Keratinocyte (primary cell): ENCODE measurements around the gene GTF2I. TPM values are rescaled to one million over a fixed set of nuclear protein-coding genes. Genes with fewer than 3 reads are reported as not detected.
"Not testable (repeated sequence)": the region's sequence is repeated elsewhere in the genome, so short reads cannot be mapped to it uniquely, and the experiment has no call there.

Experiments
- DNase-seq: peaks from one replicate; pipeline ENCODE4 v3.0.0-alpha.2; 2011; ENCODE audit warnings: low read depth, missing footprints, low spot score
- FAIRE-seq: peaks from 2 replicates; lab custom pipeline; 2011; peaks lifted over from hg19 to GRCh38; lab: Jason Lieb, UNC
- H2AFZ ChIP-seq: 2 replicates; pipeline ENCODE4 v1.6.0; 2012; ENCODE audit warnings: low read length, control low read depth, inconsistent platforms; ENCODE audit not compliant: control insufficient read depth
- H3K27ac ChIP-seq: 2 replicates; pipeline ENCODE4 v1.5.1; 2011; ENCODE audit warnings: low read length; ENCODE audit not compliant: control insufficient read depth, insufficient read depth
- H3K27me3 ChIP-seq: 3 replicates; pipeline ENCODE4 v1.6.0; 2011; ENCODE audit warnings: low read length; ENCODE audit not compliant: control insufficient read depth, insufficient read depth; ENCODE audit errors: extremely low read depth
- H3K36me3 ChIP-seq, 2 experiments: 2 replicates in 1 of 2; 3 replicates in 1 of 2; pipeline ENCODE4 v1.5.1; 2011; ENCODE audit warnings: low read length in 2 of 2, mild to moderate bottlenecking in 1 of 2; ENCODE audit not compliant: control insufficient read depth in 2 of 2, insufficient read depth in 2 of 2; ENCODE audit errors: extremely low read depth in 1 of 2
- H3K4me1 ChIP-seq: 3 replicates; pipeline ENCODE4 v1.5.1; 2011; ENCODE audit warnings: low read length; ENCODE audit not compliant: control insufficient read depth, insufficient read depth; ENCODE audit errors: extremely low read depth
- H3K4me2 ChIP-seq: 3 replicates; pipeline ENCODE4 v1.6.0; 2011; ENCODE audit warnings: low read depth, low read length; ENCODE audit not compliant: control insufficient read depth, insufficient read depth; ENCODE audit errors: extremely low read depth
- H3K4me3 ChIP-seq, 3 experiments: fragments of 200-600 bp in 1 of 3; sonication (generic) in 1 of 3; 2 replicates in 2 of 3; 3 replicates in 1 of 3; pipeline ENCODE4 v1.5.1; 2011 to 2016; ENCODE audit warnings: low read length in 3 of 3, mild to moderate bottlenecking in 3 of 3, control low read depth in 2 of 3, inconsistent platforms in 1 of 3, low read depth in 1 of 3, mixed read lengths in 1 of 3, mixed run types in 1 of 3, moderate library complexity in 1 of 3; ENCODE audit not compliant: control insufficient read depth in 2 of 3, insufficient read depth in 2 of 3; ENCODE audit errors: extremely low read depth in 1 of 3
- H3K79me2 ChIP-seq: 2 replicates; pipeline ENCODE4 v1.6.0; 2012; ENCODE audit warnings: low read length; ENCODE audit not compliant: control insufficient read depth, insufficient read depth
- H3K9ac ChIP-seq: 3 replicates; pipeline ENCODE4 v1.6.0; 2011; ENCODE audit warnings: low read length; ENCODE audit not compliant: control insufficient read depth, insufficient read depth; ENCODE audit errors: extremely low read depth
- H3K9me1 ChIP-seq: 3 replicates; pipeline ENCODE4 v1.6.0; 2011; ENCODE audit warnings: low read length; ENCODE audit not compliant: control insufficient read depth, insufficient read depth; ENCODE audit errors: extremely low read depth
- H3K9me3 ChIP-seq: 2 replicates; pipeline ENCODE4 v1.5.1; 2012; ENCODE audit warnings: low read depth, low read length; ENCODE audit not compliant: control insufficient read depth
- H4K20me1 ChIP-seq: 3 replicates; pipeline ENCODE4 v1.6.0; 2011; ENCODE audit warnings: low read length; ENCODE audit not compliant: control insufficient read depth, insufficient read depth; ENCODE audit errors: extremely low read depth
- EZH2 ChIP-seq: IDR thresholded peaks from one replicate; pipeline ENCODE4 v1.6.1; 2012; ENCODE audit warnings: inconsistent platforms, mild to moderate bottlenecking, low read length, moderate library complexity
- dilution Hi-C: fragments of 300-500 bp; cut with MboI; formaldehyde crosslinking; loops from one replicate; pipeline ENCODE4 v1.7.0; 2020; ENCODE audit warnings: low sequenced_read_pairs; ENCODE audit not compliant: extremely low pct_ligation_motif_present
- polyA plus RNA-seq, 5 experiments: library from polyadenylated mRNA; depleted of rRNA in 3 of 5; stranded (reverse) in 3 of 5; stranded (forward) in 1 of 5; unstranded in 1 of 5; fragments of >200 nt; gene quantifications; 1 replicate in 1 of 5; 2 replicates in 3 of 5; 3 replicates in 1 of 5; pipeline versions ENCODE4 v1.2.1 to v1.2.3, GENCODE V29; 2011 to 2012; ENCODE audit warnings: missing spikeins in 2 of 5, low read depth in 1 of 5, low replicate concordance in 1 of 5
- TF ChIP-seq, protein P1 (sequence below), 3 experiments: IDR thresholded peaks in 1 of 3; conservative IDR thresholded peaks in 1 of 3; optimal IDR thresholded peaks in 1 of 3; 2 replicates in 2 of 3; 3 replicates in 1 of 3; pipeline versions ENCODE3 to v1.5.1; 2011; ENCODE audit warnings: low read length in 3 of 3, mild to moderate bottlenecking in 3 of 3, moderate library complexity in 2 of 3, control low read depth in 1 of 3, inconsistent platforms in 1 of 3; ENCODE audit not compliant: insufficient read depth in 2 of 3; ENCODE audit errors: extremely low read depth in 1 of 3

Gene GTF2I
- polyA plus RNA-seq, 1 donor (not counting 4 experiments of a cell fraction or from before 2014, with no cell fraction given): 56.1 TPM

DNA sequence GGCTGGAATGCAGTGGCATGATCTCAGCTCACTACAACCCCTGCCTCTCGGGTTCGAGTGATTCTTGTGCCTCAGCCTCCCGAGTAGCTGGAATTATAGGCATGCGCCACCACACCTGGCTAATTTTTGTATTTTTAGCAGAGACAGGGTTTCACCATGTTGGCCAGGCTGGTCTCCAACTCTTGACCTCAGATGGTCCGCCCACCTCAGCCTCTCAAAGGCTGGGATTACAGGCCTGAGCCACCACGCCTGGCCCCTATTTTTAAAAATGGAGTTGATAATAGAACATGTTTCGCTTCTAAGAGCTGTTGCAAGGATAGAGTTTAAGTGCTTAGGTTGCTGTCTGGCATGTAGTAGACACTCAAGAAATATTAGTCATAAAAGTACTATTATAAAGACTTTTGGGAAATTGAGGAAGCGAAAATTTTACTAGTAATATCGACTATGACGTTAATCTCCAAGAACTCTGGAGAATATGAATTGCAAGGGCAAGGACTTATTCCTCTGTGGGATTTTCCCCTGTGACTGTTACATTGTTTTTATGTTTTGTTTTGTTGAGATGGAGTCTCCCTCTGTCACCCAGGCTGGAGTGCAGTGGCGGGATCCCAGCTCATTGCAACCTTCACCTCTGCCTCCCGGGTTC, 7.9 kb downstream of the GTF2I start:
- no peak for FAIRE-seq
- no peak overlapping the region for H3K27ac ChIP-seq

DNA sequence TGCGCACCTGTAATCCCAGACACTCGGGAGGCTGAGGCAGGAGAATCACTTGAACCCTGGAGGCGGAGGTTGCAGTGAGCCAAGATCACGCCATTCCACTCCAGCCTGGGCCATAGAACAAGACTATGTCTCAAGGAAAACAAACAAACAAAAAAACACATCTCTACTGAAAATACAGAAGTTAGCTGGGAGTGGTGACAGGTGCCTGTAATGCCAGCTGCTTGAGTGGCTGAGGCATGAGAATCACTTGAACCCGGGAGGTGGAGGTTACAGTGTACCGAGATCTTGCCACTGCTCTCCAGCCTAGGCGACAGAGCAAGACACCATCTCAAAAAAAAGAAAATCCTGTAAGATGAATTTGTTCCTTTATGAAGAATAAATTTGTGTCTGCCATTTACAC, 9.5 kb downstream of the GTF2I start:
- H3K4me2 ChIP-seq, H3K27ac ChIP-seq, FAIRE-seq, H2AFZ ChIP-seq, H3K4me1 ChIP-seq, H3K9me3 ChIP-seq, dilution Hi-C loops, H3K36me3 ChIP-seq, H3K9me1 ChIP-seq, H3K4me3 ChIP-seq, DNase-seq, H3K27me3 ChIP-seq, H3K9ac ChIP-seq: not testable (repeated sequence)
- Histone ChIP-seq H3K79me2 (peaks cover 94% of the 10 kb centered on the region), H4K20me1 (peaks cover 18% of the 10 kb centered on the region)

More for the DNA sequence above, 7.9 kb downstream of the GTF2I start:
- H3K9me3 ChIP-seq: no peaks in the 10 kb centered on the region
- H3K4me2 ChIP-seq: no peak overlapping the region
- dilution Hi-C loops: no loop called here
- H3K4me3 ChIP-seq: no peak overlapping the region
- no peaks in the 10 kb centered on the region for H3K27me3 ChIP-seq
- H3K9me1 ChIP-seq: no peaks in the 10 kb centered on the region
- H3K79me2 ChIP-seq: peaks cover 95% of the 10 kb centered on the region
- no peak overlapping the region for H2AFZ ChIP-seq
- H3K4me1 ChIP-seq: peaks cover 23% of the 10 kb centered on the region
- H3K36me3 ChIP-seq: peaks cover 1 to 7% of the 10 kb centered on the region in 2 experiments
- H4K20me1 ChIP-seq: peaks cover 18% of the 10 kb centered on the region
- DNase-seq: no peak
- TF ChIP-seq, protein P1, sequence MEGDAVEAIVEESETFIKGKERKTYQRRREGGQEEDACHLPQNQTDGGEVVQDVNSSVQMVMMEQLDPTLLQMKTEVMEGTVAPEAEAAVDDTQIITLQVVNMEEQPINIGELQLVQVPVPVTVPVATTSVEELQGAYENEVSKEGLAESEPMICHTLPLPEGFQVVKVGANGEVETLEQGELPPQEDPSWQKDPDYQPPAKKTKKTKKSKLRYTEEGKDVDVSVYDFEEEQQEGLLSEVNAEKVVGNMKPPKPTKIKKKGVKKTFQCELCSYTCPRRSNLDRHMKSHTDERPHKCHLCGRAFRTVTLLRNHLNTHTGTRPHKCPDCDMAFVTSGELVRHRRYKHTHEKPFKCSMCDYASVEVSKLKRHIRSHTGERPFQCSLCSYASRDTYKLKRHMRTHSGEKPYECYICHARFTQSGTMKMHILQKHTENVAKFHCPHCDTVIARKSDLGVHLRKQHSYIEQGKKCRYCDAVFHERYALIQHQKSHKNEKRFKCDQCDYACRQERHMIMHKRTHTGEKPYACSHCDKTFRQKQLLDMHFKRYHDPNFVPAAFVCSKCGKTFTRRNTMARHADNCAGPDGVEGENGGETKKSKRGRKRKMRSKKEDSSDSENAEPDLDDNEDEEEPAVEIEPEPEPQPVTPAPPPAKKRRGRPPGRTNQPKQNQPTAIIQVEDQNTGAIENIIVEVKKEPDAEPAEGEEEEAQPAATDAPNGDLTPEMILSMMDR (optimal IDR thresholded peaks at IDR 0.05 in 1 of 3, IDR thresholded peaks at IDR 0.05 in 1 of 3, conservative IDR thresholded peaks at IDR 0.05 in 1 of 3; ENCODE audit: extremely low read depth in 1 of 3, insufficient read depth in 2 of 3, low read length in 3 of 3): no peak
- TF ChIP-seq EZH2: no peak
- H3K9ac ChIP-seq: no peak overlapping the region

DNA sequence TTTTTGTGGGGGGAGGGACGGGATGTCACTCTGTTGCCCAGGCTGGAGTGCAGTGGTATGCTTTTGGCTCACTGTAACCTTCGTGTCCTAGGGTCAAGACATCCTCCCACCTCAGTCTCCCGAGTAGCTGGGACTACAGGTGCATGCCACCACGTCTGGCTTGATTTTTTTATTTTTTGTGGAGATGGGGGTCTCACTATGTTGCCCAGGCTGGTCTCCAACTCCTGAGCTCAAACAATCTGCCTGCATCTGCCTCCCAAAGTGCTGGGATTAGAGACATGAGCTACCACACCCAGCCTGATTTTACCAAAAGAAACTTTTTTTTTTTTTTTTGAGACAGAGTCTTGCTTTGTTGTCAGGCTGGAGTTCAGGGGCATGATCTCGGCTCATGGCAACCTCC, 10.0 kb downstream of the GTF2I start:
- H2AFZ ChIP-seq, DNase-seq, H3K36me3 ChIP-seq, H3K4me3 ChIP-seq, dilution Hi-C loops, H3K27ac ChIP-seq, H3K9me3 ChIP-seq, H3K27me3 ChIP-seq, FAIRE-seq, H3K9ac ChIP-seq, H3K4me1 ChIP-seq, H3K9me1 ChIP-seq, H3K4me2 ChIP-seq: not testable (repeated sequence)
- H3K79me2 ChIP-seq: peaks cover 94% of the 10 kb centered on the region
- H4K20me1 ChIP-seq: peaks cover 17% of the 10 kb centered on the region
